Skeletal muscle cell (primary cell): ENCODE measurements around the gene GPER1.

Source experiments
- DNase-seq: peaks from one replicate; pipeline ENCODE4 v3.0.0-alpha.2; 2010; ENCODE audit warnings: low read depth
- H3K4me3 ChIP-seq: 2 replicates; pipeline ENCODE4 v1.5.1; 2011; ENCODE audit warnings: low read depth, mild to moderate bottlenecking, control low read depth, low read length, moderate library complexity

GPER1 gene

DNA sequence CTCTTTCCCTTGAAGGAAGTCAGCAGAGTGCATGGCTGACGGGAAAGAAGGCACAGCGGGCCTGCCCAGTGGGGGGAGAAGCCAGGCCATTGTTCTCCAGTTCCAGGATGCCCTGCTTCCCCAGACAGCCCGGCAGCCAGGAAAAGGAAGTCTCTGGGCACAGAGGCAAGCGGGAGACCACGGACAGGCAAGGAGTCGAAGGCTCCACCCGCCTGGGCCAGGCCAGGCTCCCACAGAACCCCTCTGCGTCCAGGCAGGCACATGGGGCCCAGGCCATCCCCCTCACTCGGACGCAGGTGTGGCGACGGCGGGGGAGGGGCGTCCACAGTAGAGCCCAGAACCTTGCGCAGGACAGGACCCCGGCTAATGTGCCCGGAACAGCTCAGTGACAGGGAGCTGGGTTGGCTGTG lies 34.9 kb upstream of the GPER1 start:
- no peak for DNase-seq
- H3K4me3 ChIP-seq, result no peak overlapping the region

DNA sequence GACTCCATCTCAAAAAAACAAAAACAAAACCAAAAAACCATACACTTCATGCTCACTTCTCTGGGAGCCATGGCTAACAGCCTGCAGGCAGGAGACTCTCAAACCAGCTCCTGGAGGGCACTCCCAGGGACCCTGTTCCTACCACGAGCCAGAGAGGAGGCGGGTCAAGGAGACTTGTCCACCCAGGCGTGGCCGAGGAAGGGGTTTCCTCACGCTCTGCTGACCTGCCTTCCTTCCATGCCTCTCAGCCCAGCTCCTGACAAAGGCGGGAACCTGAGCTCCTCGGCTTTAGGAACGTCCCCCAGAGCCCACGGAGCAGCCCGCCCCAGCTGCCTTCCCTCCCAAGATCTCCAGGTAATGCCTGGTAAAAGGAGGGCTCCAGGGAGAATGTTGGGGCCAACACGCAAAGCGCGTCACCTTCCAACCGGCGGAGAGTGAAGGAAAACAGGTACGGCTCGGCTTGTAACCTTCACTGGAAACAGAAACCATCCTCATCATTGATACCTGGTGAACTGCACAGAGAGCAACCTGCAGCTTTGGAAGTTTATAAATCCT lies 34.0 kb upstream of the GPER1 start:
- no peak overlapping the region for H3K4me3 ChIP-seq
- DNase-seq, result no peak

DNA sequence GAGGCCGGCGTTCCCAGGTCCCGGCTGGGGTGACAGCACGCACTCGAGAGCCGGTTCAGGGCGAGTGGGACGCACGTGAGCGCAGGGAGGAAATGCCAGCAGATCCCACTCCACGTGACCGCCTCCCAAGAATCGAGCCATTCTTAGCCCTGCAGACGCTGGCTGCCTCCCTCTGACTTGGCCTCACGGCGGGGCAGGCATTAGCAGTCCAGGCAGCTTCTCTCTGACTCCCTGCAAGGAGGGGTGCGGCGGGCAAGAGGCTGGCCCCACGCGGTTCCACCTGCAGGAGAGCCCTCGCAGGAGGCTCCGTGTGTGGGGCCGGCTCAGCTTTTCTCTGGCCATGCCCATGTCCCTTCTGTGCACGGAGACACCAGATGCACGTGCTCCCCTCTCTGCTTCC lies 33.5 kb upstream of the GPER1 start:
- no peak for DNase-seq
- H3K4me3 ChIP-seq, result no peak overlapping the region

DNA sequence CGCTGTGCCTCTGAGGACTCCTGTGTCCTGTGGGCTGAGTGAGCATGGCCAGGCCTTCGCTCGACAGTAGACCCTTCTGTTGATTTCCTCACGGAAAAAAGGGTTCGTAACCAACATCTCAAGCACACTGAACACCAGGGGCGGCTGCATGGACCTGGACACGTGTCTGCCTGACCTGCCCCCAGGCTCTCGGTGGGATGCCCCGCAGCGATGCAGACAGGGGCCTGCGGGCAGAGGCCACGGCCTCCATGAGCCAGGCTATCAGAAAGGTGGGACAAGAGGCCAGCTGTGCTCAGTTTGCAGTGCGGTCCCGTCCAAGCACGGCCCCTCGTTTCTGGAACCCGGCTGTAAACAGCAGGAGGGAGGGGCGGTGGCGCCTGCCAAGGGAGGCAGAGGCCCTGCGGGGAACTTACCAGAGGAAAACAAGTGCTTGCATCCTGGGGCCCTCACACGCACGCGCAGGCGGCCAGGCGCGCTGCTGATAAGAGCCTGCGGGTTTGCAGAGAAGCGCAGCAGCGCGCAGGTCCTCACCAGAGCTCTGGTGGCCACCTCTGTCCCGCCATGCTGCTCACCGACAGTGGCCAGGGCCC lies 33.0 kb upstream of the GPER1 start:
- DNase-seq, result no peak
- no peak overlapping the region for H3K4me3 ChIP-seq

DNA sequence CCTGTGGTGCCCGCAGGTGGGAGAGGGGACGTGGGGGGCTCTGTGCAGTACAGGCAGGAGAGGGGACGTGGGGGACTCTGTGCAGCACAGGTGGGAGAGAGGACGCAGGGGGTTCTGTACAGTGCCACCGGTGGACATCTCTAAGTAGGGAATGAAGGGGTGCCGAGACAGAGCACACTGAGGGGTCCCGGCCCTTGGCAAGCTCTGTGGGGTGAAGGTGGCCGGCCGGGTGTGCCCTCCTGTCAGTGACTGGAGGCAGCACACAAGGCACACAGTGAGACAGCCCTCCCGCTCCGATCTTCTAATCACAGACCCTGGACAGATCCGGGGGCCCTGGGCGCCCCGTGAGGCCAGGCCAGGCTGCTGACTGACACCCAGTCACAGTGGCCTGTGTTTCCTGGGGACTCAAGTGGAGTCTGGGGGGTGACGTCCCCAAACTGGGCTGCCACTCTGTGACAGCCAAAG lies 32.4 kb upstream of the GPER1 start:
- H3K4me3 ChIP-seq, result no peak overlapping the region
- no peak for DNase-seq

DNA sequence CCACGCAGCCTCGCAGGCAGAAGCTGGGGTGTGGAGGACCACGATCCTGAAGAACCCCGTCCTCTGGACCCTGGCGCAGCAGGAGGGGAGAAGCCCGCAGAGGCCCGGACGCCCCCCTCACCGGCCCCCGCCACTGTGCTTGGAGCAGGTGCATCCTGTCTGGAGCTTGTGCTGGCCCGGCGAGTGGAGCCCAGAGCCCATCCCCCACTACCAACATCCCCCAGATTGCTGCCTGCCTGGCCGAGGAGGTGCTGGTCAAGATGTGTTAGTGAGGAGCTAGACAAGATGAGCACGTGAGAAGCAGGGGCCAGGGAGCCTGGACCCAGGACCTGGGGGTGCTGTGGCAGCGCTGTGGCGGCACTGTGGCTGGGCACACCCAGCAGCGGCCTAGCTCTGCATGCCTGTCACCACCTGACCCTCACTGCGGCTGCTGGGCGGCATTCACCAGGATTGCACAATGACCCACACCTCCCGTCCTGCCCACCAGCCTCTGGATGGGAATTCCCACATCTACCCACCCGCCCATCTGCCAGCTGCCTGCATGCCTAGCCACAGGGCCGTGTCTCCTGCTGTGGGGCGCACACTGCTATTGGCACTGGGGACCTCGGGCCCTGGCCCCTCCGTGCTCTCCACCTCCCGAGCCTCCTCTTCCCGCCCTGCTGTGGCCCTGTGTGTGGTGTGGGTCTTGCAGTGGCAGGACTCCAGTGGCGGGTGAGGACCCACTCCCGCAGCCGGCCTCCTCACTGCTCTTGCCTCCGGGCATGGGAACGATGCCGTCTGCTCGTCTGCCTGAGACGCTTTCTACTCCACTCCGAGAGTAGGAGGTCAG lies 31.7 kb upstream of the GPER1 start:
- no peak overlapping the region for H3K4me3 ChIP-seq
- DNase-seq, result no peak

DNA sequence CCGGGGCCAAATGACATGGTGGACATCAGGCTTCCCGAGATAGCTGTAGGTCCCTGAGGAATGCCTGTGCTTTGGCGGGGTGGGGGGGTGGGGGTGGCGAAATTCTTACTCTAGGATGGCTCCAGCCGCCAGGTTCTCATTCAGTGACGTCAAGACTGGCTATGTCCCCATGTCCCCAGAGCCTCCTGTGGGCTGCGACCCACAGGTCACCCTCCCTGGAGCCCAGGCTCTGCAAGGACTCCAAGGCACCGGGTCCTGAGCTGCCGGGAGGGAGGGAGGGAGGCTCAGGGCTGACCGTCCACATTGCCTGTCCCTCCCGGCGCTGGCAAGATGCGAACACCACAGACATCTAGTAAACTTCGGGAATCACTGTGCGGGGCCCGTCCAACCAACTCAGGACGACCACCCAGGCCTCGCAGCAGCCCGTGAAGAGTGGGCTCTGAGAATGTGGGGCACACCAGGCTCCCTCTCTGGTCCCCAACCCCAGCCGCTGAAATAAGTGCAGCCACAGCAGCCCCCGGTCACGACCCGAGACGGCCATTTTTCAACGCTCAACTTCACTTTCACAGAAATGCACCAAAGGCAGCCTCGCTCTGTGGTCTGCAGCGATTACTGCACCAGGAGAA lies 31.0 kb upstream of the GPER1 start:
- no peak for DNase-seq
- H3K4me3 ChIP-seq, result no peak overlapping the region

DNA sequence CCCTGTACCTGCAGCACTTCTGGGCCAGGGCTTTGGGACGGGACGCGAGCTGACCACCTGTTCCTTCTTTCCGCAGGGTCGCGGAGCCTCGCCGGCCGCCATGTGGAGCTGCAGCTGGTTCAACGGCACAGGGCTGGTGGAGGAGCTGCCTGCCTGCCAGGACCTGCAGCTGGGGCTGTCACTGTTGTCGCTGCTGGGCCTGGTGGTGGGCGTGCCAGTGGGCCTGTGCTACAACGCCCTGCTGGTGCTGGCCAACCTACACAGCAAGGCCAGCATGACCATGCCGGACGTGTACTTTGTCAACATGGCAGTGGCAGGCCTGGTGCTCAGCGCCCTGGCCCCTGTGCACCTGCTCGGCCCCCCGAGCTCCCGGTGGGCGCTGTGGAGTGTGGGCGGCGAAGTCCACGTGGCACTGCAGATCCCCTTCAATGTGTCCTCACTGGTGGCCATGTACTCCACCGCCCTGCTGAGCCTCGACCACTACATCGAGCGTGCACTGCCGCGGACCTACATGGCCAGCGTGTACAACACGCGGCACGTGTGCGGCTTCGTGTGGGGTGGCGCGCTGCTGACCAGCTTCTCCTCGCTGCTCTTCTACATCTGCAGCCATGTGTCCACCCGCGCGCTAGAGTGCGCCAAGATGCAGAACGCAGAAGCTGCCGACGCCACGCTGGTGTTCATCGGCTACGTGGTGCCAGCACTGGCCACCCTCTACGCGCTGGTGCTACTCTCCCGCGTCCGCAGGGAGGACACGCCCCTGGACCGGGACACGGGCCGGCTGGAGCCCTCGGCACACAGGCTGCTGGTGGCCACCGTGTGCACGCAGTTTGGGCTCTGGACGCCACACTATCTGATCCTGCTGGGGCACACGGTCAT lies 30.3 kb upstream of the GPER1 start:
- no peak overlapping the region for H3K4me3 ChIP-seq
- no peak for DNase-seq

DNA sequence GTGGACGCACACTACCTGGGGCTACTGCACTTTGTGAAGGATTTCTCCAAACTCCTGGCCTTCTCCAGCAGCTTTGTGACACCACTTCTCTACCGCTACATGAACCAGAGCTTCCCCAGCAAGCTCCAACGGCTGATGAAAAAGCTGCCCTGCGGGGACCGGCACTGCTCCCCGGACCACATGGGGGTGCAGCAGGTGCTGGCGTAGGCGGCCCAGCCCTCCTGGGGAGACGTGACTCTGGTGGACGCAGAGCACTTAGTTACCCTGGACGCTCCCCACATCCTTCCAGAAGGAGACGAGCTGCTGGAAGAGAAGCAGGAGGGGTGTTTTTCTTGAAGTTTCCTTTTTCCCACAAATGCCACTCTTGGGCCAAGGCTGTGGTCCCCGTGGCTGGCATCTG lies 29.6 kb upstream of the GPER1 start:
- no peak for DNase-seq
- H3K4me3 ChIP-seq, result no peak overlapping the region

DNA sequence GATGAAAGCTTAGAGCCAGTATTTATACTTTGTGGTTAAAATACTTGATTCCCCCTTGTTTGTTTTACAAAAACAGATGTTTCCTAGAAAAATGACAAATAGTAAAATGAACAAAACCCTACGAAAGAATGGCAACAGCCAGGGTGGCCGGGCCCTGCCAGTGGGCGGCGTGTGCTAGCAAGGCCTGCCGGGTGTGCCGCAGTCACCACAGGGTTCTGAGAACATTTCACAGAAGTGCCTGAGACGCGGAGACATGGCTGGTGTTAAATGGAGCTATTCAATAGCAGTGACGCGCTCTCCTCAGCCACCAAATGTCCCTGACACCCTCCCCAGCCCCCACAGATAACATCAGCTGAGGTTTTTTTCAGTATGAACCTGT lies 29.1 kb upstream of the GPER1 start:
- no peak for DNase-seq
- H3K4me3 ChIP-seq, result no peak overlapping the region

DNA sequence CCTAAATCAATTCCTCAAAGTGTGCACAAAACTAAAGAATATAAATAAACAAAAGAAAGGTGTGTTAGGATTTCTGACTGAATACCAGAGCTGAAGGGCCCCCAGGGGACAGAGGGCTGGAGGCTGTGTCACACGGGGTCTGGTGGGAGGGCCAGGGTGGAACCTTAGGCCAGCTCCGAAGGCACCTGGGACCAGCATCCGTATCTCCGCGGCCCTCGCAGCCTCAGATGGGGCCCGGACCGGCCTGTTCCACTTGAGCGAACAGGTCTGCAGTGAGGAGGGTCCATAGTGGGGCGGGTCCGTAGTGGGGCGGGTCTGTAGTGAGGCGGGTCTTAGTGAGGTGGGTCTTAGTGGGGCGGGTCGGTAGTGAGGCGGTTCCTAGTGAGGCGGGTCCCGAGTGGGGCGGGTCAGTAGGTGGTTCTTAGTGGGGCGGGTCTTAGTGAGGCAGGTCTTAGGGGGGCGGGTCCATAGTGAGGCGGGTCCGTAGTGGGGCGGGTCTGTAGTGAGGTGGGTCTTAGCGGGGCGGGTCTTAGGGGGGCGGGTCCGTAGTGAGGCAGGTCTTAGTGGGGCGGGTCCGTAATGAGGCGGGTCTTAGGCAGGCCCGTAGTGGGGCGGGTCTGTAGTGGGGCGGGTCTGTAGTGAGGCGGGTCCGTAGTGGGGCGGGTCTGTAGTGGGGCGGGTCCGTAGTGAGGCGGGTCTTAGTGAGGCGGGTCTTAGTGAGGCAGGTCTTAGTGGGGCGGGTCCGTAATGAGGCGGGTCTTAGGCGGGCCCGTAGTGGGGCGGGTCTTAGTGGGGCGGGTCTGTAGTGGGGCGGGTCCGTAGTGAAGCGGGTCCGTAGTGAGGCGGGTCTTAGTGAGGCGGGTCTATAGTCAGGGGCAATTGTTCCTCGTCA lies 28.5 kb upstream of the GPER1 start:
- no peak for DNase-seq
- H3K4me3 ChIP-seq, result no peak overlapping the region

DNA sequence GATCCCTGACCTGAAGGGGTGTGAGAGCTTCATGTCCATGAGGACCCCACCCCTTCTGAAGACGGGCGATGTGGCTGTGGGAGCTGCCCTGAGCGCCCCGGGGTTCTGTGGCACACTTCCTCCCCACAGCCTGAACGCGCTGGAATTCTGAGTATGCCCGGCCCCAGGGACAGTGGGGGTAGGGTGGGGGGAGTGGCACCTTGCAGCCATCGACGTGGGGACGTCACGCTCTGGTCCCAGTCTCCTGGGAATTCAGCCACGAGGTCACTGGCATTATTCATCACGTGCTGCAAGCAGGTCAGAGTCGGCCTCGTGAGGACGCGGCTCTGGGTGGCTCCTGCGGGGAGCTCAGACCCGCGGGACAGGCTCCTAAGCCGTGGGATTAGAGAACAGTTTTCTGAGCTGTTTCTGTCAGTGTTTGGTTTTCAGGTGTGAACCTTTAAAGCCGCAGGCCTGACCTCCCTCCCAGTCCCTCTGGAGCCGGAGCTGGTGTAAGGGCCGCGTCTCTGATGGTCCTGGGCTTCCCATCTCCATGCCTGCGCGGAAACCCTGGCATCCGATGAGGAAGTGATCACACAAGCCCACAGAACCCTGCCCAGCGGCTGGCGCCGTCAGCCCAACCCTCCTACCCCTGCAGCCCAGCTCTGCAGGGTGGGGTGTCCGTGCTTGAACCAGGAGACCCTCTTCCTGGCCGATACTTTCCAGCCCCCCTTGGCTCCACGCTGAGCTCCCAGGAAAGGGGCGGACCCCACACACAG lies 27.4 kb upstream of the GPER1 start:
- no peak overlapping the region for H3K4me3 ChIP-seq

DNA sequence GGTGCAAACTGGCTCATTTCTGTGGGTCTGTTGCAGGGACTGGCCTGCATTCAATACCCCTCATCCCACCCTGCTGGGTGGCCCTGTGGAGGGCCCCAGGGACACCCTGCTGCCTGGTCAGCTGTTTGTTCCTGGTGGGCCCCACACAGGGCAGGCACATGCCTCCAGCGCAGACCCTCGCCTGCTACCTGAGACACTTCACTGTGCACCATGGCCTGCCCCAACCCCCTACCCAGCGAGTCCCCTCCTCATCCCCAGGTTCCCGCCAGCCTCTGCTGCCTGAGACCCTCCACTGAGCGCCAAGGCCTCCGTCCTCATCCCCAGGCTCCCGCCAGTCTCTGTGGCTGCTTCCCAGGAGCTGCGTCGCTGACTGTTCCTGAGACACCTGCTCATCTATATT lies 26.7 kb upstream of the GPER1 start:
- H3K4me3 ChIP-seq, result no peak overlapping the region
- no peak for DNase-seq

More for the DNA sequence above, 27.4 kb upstream of the GPER1 start:
- no peak for DNase-seq

DNA sequence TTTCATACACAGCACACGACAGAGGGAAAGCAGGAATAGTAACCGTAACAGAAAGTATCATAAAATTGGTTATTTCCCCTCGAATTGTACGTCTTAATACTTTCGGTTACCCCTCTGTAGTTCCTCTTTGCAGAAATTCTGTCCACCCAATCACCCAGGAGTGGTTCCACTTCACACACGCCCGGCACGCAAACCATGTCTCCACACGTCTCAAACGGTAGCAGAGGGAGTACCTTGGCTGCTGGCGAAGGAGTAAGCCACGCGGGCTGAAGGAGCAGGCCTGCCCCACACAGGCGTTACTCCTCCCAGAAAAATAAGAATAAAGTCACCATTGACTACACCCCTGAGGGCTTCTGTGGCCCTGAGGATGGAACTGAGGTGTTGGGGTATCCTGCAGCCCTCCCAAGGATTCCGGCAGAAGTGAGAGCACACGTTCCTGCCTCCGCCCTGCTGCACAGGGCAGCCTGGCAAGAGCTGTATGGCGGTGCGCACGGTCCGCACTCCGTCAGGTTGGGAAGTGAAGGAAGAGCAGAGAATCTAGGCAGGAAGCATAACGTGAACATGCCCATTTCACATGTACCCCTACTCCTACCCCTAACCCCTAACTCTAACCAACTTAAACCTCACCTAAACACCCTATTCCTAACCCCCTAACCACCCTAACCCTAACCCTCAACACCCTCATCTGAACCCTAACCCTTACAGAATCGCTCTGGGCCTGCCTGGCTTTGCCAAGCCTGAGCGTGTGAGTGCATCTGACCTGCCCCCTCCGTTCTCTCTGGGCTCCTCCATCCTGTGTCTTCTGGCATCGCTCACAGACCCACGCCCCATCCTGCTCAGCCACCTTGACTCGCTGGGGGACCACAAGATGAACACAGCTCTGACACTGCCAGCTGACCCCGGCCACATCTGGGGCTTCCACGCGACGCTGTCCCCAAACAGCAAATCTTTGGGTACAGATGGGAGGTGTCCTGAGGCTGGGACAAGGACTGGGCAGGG lies 25.3 kb upstream of the GPER1 start:
- no peak for DNase-seq
- no peak overlapping the region for H3K4me3 ChIP-seq

DNA sequence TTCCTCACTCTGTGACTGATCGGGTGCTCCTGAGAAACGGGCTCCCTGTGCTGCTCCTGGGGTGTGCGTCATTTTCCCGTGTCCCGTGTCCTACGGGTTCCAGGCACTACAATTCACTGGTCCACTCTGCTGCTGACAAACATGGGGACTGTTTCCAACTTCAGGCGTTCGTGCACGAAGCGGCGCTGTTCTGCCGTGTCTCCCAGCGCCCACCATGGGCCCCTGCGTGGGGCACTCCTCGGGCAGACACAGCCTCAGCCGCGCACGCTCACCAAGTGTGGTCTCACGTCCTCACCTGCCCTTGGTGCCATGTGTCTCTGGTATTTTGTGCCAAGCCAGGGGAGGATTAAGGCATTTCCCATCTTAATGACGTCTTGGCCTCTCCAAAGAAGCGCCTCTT lies 24.6 kb upstream of the GPER1 start:
- DNase-seq, result no peak

DNA sequence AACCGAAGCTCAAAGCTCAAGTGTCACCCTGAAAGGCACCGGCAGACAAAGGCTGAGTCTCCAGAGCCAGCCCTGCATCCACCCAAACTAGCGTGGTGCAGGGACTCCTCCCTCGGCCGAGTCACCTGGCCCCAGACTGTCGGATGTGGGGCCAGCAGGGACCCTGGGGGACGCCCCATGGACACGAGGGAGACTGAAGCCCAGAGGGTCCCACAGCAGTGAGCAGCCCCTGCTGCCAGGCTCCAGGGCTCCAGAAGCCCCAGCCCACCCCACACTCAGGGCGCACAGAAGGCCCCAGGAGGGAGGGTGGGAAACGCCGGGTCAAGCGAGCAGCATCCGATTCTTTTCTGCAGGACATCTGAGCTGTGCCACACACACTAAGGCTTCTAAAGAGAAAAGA lies 23.3 kb upstream of the GPER1 start:
- H3K4me3 ChIP-seq, result no peak overlapping the region
- DNase-seq, result no peak

More for the DNA sequence above, 24.6 kb upstream of the GPER1 start:
- no peak overlapping the region for H3K4me3 ChIP-seq

DNA sequence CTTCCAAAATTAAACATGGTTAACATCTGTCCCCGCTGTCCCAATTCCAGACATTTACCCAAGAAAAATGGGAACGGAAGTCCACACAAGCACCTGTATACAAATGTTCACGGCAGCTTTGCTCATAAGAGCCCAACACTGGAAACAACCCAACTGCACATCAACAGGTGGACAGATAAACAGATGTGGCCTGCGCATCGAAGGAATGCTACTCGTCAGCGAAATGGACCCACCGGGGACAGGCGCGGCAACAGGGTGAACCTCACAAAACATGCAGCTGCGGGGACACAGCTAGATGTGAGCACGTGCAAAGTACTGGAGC lies 22.7 kb upstream of the GPER1 start:
- no peak for DNase-seq
- no peak overlapping the region for H3K4me3 ChIP-seq
